GM12874 (cell line): ENCODE measurements around the gene RANGAP1.

Source experiments
- TF ChIP-seq, protein P1 (sequence below): IDR thresholded peaks from 2 replicates; pipeline ENCODE4 v1.5.1; 2011; ENCODE audit warnings: low read depth, mild to moderate bottlenecking, control low read depth, low read length, moderate library complexity; ENCODE audit not compliant: insufficient read depth

The RANGAP1 gene

GRCh38 chr22:41284465-41284864 lies 1.5 kb downstream of the RANGAP1 start:
- TF ChIP-seq, protein P1, sequence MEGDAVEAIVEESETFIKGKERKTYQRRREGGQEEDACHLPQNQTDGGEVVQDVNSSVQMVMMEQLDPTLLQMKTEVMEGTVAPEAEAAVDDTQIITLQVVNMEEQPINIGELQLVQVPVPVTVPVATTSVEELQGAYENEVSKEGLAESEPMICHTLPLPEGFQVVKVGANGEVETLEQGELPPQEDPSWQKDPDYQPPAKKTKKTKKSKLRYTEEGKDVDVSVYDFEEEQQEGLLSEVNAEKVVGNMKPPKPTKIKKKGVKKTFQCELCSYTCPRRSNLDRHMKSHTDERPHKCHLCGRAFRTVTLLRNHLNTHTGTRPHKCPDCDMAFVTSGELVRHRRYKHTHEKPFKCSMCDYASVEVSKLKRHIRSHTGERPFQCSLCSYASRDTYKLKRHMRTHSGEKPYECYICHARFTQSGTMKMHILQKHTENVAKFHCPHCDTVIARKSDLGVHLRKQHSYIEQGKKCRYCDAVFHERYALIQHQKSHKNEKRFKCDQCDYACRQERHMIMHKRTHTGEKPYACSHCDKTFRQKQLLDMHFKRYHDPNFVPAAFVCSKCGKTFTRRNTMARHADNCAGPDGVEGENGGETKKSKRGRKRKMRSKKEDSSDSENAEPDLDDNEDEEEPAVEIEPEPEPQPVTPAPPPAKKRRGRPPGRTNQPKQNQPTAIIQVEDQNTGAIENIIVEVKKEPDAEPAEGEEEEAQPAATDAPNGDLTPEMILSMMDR = no peak

- TF ChIP-seq, protein P1 = no peak
These were observed 5.1 kb downstream of the RANGAP1 start for GRCh38 chr22:41280854-41281253.

- TF ChIP-seq, protein P1 = no peak
These were observed 5.9 kb downstream of the RANGAP1 start for GRCh38 chr22:41280065-41280464.

DNA sequence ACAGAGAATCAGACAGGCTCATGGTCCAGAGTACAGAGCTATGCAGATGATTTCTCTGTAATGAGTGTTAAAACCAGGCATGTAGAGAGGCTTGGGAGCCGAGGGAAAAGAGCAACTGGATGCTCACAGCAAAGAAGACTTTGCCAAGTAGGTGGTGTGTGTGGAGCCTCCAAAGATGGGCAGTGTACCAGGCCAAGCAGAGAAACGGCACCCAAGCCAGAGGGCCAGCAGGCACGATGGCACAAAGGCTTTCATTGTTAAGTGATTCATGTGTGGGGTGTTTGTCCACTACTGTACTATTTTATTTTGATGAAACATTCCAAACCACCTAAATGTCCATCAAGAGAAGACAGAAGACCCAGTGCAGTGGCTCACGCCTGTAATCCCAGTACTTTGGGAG lies 11.1 kb downstream of the RANGAP1 start:
- TF ChIP-seq, protein P1 = no peak

DNA sequence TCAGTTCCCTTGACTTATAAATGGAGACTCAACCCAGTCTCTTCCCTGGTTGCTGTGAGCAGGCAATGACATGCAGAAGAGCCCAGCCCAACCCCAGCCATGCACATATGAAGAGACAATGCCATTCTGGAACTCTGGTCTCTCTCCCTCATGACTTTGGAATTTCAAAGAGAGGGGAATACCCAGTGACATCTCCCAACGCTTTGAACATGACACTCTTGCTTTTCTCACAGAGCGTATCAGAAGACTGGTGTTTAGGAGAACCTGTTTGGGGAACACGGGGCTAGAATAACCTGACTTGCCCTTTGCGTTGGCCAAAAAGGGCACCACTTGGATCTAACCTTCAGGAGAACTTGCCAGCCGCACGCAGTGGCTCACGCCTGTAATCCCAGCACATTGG lies 12.9 kb downstream of the RANGAP1 start:
- TF ChIP-seq, protein P1 = no peak

DNA sequence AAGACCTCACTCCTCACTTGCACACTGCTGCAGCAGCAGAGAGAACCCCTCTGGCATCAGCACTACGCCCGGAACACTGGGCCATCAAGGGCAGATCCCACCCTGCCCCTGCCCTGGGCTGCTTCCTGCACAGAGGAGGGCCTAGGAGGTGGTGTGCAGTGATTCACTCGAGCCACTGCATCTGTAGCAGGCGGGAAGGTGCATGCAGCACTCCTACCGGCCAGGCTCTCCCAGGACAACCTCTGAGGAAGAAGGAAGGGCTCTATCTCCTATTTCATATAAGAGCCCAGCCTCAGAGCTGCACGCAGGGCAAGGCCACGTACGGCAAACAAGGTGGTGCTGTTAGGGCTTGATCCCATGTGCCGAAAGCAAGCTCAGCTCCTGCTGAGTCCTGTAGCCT lies 14.2 kb downstream of the RANGAP1 start:
- TF ChIP-seq, protein P1 = no peak

DNA sequence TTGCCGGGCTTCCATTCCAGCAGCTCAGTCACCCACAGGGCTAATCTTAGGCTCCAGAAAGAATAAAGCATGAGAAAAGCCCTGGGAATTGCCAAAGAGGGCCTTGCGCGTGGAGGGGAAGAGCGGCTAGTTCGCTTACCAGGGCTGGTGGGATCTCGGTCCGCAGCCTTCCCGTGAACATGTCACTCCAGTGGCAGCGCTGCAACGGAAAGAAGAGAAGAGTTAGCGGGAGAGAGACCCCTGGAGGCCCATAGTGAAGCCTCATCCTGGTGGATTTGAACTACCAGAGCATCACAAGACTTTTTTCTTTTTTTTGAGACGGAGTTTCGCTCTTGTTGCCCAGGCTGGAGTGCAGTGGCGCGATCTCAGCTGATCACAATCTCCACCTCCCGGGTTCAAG lies 18.0 kb downstream of the RANGAP1 start:
- TF ChIP-seq, protein P1 = no peak
